ENCODE results near the gene KCNIP4.

Gene KCNIP4

GRCh38 chr4:21248331-21248730, 700.2 kb downstream of the KCNIP4 start:
- H3K36me3 Mint-ChIP-seq = no peaks in the 10 kb centered on the region
- H3K4me1 Mint-ChIP-seq (ENCODE audit: low read depth) = no peaks in the 10 kb centered on the region
- H3K9me3 Mint-ChIP-seq (ENCODE audit: low read depth) = peaks cover 3% of the 10 kb centered on the region
- no peaks in the 10 kb centered on the region for H3K27me3 Mint-ChIP-seq
- H3K27ac Mint-ChIP-seq = no peak overlapping the region
- no peak overlapping the region for H3K4me3 Mint-ChIP-seq

GRCh38 chr4:21242163-21242562, 706.4 kb downstream of the KCNIP4 start:
- Mint-ChIP-seq H3K27ac (no peak overlapping the region), H3K9me3 (ENCODE audit: low read depth) (peaks cover 3% of the 10 kb centered on the region), H3K4me3 (no peak overlapping the region), H3K27me3 (no peaks in the 10 kb centered on the region), H3K36me3 (no peaks in the 10 kb centered on the region), H3K4me1 (ENCODE audit: low read depth) (no peaks in the 10 kb centered on the region)

GRCh38 chr4:21226637-21227538, 721.7 kb downstream of the KCNIP4 start:
- Mint-ChIP-seq H3K36me3 (no peaks in the 10 kb centered on the region), H3K9me3 (ENCODE audit: low read depth) (peaks cover 9% of the 10 kb centered on the region), H3K27me3 (no peaks in the 10 kb centered on the region), H3K27ac (no peak overlapping the region), H3K4me1 (ENCODE audit: low read depth) (no peaks in the 10 kb centered on the region), H3K4me3 (no peak overlapping the region)

GRCh38 chr4:21211846-21212245, 736.7 kb downstream of the KCNIP4 start:
- no peaks in the 10 kb centered on the region for H3K4me1 Mint-ChIP-seq (ENCODE audit: low read depth)
- H3K27ac Mint-ChIP-seq = no peak overlapping the region
- H3K4me3 Mint-ChIP-seq = no peak overlapping the region
- no peaks in the 10 kb centered on the region for H3K36me3 Mint-ChIP-seq
- no peaks in the 10 kb centered on the region for H3K27me3 Mint-ChIP-seq
- H3K9me3 Mint-ChIP-seq (ENCODE audit: low read depth) = peaks cover 5% of the 10 kb centered on the region

GRCh38 chr4:21209860-21210259, 738.7 kb downstream of the KCNIP4 start:
- H3K27ac Mint-ChIP-seq = no peak overlapping the region
- H3K4me3 Mint-ChIP-seq = no peak overlapping the region
- no peaks in the 10 kb centered on the region for H3K4me1 Mint-ChIP-seq (ENCODE audit: low read depth)

GRCh38 chr4:21205821-21206531, 742.6 kb downstream of the KCNIP4 start:
- Mint-ChIP-seq H3K4me3 (no peak overlapping the region), H3K9me3 (ENCODE audit: low read depth) (peaks cover 5% of the 10 kb centered on the region), H3K27ac (no peak overlapping the region), H3K4me1 (ENCODE audit: low read depth) (no peaks in the 10 kb centered on the region), H3K36me3 (no peaks in the 10 kb centered on the region), H3K27me3 (no peaks in the 10 kb centered on the region)

More at GRCh38 chr4:21209860-21210259, 738.7 kb downstream of the KCNIP4 start:
- H3K36me3 Mint-ChIP-seq = no peaks in the 10 kb centered on the region
- no peaks in the 10 kb centered on the region for H3K27me3 Mint-ChIP-seq
- peaks cover 5% of the 10 kb centered on the region for H3K9me3 Mint-ChIP-seq (ENCODE audit: low read depth)

- no peak overlapping the region for H3K27ac Mint-ChIP-seq
Observed at GRCh38 chr4:21203416-21203815, 745.2 kb downstream of the KCNIP4 start.

GRCh38 chr4:21202959-21203358, 745.6 kb downstream of the KCNIP4 start:
- Mint-ChIP-seq H3K36me3 (no peaks in the 10 kb centered on the region), H3K27ac (no peak overlapping the region), H3K4me1 (ENCODE audit: low read depth) (no peaks in the 10 kb centered on the region), H3K9me3 (ENCODE audit: low read depth) (no peaks in the 10 kb centered on the region), H3K27me3 (no peaks in the 10 kb centered on the region), H3K4me3 (no peak overlapping the region)

More at GRCh38 chr4:21203416-21203815, 745.2 kb downstream of the KCNIP4 start:
- Mint-ChIP-seq H3K9me3 (ENCODE audit: low read depth) (peaks cover 2% of the 10 kb centered on the region), H3K4me1 (ENCODE audit: low read depth) (no peaks in the 10 kb centered on the region), H3K36me3 (no peaks in the 10 kb centered on the region), H3K4me3 (no peak overlapping the region), H3K27me3 (no peaks in the 10 kb centered on the region)

GRCh38 chr4:21198683-21199082, 749.9 kb downstream of the KCNIP4 start:
- no peaks in the 10 kb centered on the region for H3K27me3 Mint-ChIP-seq
- H3K4me1 Mint-ChIP-seq (ENCODE audit: low read depth) = no peaks in the 10 kb centered on the region
- H3K36me3 Mint-ChIP-seq = no peaks in the 10 kb centered on the region
- no peak overlapping the region for H3K27ac Mint-ChIP-seq
- H3K4me3 Mint-ChIP-seq = no peak overlapping the region
- H3K9me3 Mint-ChIP-seq (ENCODE audit: low read depth) = peaks cover 6% of the 10 kb centered on the region

- Mint-ChIP-seq H3K4me3 (no peak overlapping the region), H3K27ac (no peak overlapping the region), H3K4me1 (ENCODE audit: low read depth) (no peaks in the 10 kb centered on the region), H3K9me3 (ENCODE audit: low read depth) (peaks cover 6% of the 10 kb centered on the region), H3K36me3 (no peaks in the 10 kb centered on the region), H3K27me3 (no peaks in the 10 kb centered on the region)
Observed at GRCh38 chr4:21195682-21196081, 752.9 kb downstream of the KCNIP4 start.

GRCh38 chr4:21192367-21192766, 756.2 kb downstream of the KCNIP4 start:
- H3K9me3 Mint-ChIP-seq (ENCODE audit: low read depth) = peaks cover 6% of the 10 kb centered on the region
- H3K36me3 Mint-ChIP-seq = no peaks in the 10 kb centered on the region
- H3K27ac Mint-ChIP-seq = no peak overlapping the region
- H3K27me3 Mint-ChIP-seq = no peaks in the 10 kb centered on the region
- H3K4me3 Mint-ChIP-seq = no peak overlapping the region
- H3K4me1 Mint-ChIP-seq (ENCODE audit: low read depth) = no peaks in the 10 kb centered on the region

- no peaks in the 10 kb centered on the region for H3K36me3 Mint-ChIP-seq
- no peak overlapping the region for H3K4me3 Mint-ChIP-seq
- H3K27me3 Mint-ChIP-seq = no peaks in the 10 kb centered on the region
- H3K27ac Mint-ChIP-seq = no peak overlapping the region
- no peaks in the 10 kb centered on the region for H3K4me1 Mint-ChIP-seq (ENCODE audit: low read depth)
- peaks cover 6% of the 10 kb centered on the region for H3K9me3 Mint-ChIP-seq (ENCODE audit: low read depth)
Observed at GRCh38 chr4:21191317-21191716, 757.3 kb downstream of the KCNIP4 start.

GRCh38 chr4:21184788-21185187, 763.8 kb downstream of the KCNIP4 start:
- H3K4me1 Mint-ChIP-seq (ENCODE audit: low read depth) = no peaks in the 10 kb centered on the region
- no peaks in the 10 kb centered on the region for H3K27me3 Mint-ChIP-seq
- H3K36me3 Mint-ChIP-seq = no peaks in the 10 kb centered on the region
- no peak overlapping the region for H3K4me3 Mint-ChIP-seq
- H3K27ac Mint-ChIP-seq = no peak overlapping the region
- no peaks in the 10 kb centered on the region for H3K9me3 Mint-ChIP-seq (ENCODE audit: low read depth)

- no peaks in the 10 kb centered on the region for H3K4me1 Mint-ChIP-seq (ENCODE audit: low read depth)
- no peaks in the 10 kb centered on the region for H3K9me3 Mint-ChIP-seq (ENCODE audit: low read depth)
- no peak overlapping the region for H3K4me3 Mint-ChIP-seq
- H3K36me3 Mint-ChIP-seq = no peaks in the 10 kb centered on the region
- H3K27ac Mint-ChIP-seq = no peak overlapping the region
- H3K27me3 Mint-ChIP-seq = no peaks in the 10 kb centered on the region
Observed at GRCh38 chr4:21181716-21182115, 766.9 kb downstream of the KCNIP4 start.

- peaks cover 5% of the 10 kb centered on the region for H3K9me3 Mint-ChIP-seq (ENCODE audit: low read depth)
- no peaks in the 10 kb centered on the region for H3K36me3 Mint-ChIP-seq
- no peak overlapping the region for H3K27ac Mint-ChIP-seq
- no peaks in the 10 kb centered on the region for H3K27me3 Mint-ChIP-seq
- H3K4me3 Mint-ChIP-seq = no peak overlapping the region
- no peaks in the 10 kb centered on the region for H3K4me1 Mint-ChIP-seq (ENCODE audit: low read depth)
Observed at GRCh38 chr4:21177871-21178270, 770.7 kb downstream of the KCNIP4 start.

All from activated naive CD8-positive, alpha-beta T cell (primary cell).